ENCODE measurements around the gene PBOV1.

PBOV1 gene

GRCh38 chr6:138238368-138238767, 20.1 kb upstream of the PBOV1 start:
- peak overlapping the region; percentile 100 for H3K27ac ChIP-seq
- TF ChIP-seq ZFX (IDR thresholded peaks at IDR 0.05; ENCODE audit: borderline replicate concordance), result no peak
- TF ChIP-seq, protein P1, sequence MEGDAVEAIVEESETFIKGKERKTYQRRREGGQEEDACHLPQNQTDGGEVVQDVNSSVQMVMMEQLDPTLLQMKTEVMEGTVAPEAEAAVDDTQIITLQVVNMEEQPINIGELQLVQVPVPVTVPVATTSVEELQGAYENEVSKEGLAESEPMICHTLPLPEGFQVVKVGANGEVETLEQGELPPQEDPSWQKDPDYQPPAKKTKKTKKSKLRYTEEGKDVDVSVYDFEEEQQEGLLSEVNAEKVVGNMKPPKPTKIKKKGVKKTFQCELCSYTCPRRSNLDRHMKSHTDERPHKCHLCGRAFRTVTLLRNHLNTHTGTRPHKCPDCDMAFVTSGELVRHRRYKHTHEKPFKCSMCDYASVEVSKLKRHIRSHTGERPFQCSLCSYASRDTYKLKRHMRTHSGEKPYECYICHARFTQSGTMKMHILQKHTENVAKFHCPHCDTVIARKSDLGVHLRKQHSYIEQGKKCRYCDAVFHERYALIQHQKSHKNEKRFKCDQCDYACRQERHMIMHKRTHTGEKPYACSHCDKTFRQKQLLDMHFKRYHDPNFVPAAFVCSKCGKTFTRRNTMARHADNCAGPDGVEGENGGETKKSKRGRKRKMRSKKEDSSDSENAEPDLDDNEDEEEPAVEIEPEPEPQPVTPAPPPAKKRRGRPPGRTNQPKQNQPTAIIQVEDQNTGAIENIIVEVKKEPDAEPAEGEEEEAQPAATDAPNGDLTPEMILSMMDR (IDR thresholded peaks at IDR 0.05), result no peak

- H3K27ac ChIP-seq, result peak overlapping the region; percentile 100
- TF ChIP-seq, protein P1 (IDR thresholded peaks at IDR 0.05), result no peak
- no peak for TF ChIP-seq ZFX (IDR thresholded peaks at IDR 0.05; ENCODE audit: borderline replicate concordance)
These were observed 19.2 kb upstream of the PBOV1 start for GRCh38 chr6:138237463-138237862.

- no peak for TF ChIP-seq ZFX (IDR thresholded peaks at IDR 0.05; ENCODE audit: borderline replicate concordance)
- TF ChIP-seq, protein P1 (IDR thresholded peaks at IDR 0.05), result no peak
- peak overlapping the region; percentile 100 for H3K27ac ChIP-seq
These were observed 17.4 kb upstream of the PBOV1 start for GRCh38 chr6:138235693-138236092.

- TF ChIP-seq, protein P1 (IDR thresholded peaks at IDR 0.05), result no peak
- TF ChIP-seq ZFX (IDR thresholded peaks at IDR 0.05; ENCODE audit: borderline replicate concordance), result no peak
- H3K27ac ChIP-seq, result peak overlapping the region; percentile 100
These were observed 16.9 kb upstream of the PBOV1 start for GRCh38 chr6:138235205-138235604.

DNA sequence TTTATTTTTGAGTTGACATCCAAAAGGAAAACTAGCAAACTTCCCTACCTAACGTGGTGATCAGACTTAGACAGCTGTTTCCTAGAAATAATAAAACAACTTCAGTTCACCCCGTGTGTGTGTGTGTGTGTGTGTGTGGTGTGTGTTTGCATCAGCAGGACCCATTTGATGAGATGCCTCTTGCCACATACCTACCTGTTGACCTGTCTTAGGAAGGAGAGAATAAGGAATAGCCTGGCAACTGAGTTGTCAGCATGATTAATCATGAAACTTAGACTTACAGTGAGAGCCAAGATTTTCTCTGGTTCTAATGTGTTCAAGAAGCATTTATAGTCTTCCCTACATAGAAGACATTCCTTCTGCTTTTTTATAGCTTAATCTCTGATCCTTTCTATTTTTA, 16.1 kb upstream of the PBOV1 start:
- H3K27ac ChIP-seq, result peak overlapping the region; percentile 100
- TF ChIP-seq, protein P1 (IDR thresholded peaks at IDR 0.05), result no peak
- TF ChIP-seq ZFX (IDR thresholded peaks at IDR 0.05; ENCODE audit: borderline replicate concordance), result no peak

DNA sequence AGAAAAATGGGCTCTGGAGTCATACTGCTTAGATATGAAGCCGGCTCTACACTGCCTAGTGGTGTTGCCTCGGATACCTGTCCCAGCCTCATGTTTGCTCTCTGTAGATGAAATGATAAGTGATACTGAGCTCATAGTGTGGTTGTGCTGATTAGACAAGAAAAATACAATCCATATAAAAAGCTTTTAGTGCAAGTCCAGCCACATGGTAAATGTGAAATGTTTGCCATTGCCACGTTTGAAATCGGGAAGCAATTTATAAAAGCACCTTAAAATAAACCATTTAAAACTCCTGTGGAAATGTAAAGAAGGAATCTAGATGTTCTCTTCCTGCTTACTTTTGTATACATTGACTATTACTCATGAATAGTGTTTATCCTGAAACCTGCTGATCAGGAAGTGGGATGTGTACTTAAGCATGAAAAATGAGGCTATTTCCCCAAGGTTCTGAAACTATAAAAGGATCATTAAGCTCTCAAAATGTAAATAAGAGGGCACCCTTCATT, 13.1 kb upstream of the PBOV1 start:
- H3K27ac ChIP-seq, result peak overlapping the region; percentile 100
- TF ChIP-seq ZFX (IDR thresholded peaks at IDR 0.05; ENCODE audit: borderline replicate concordance), result no peak
- TF ChIP-seq, protein P1 (IDR thresholded peaks at IDR 0.05), result no peak

DNA sequence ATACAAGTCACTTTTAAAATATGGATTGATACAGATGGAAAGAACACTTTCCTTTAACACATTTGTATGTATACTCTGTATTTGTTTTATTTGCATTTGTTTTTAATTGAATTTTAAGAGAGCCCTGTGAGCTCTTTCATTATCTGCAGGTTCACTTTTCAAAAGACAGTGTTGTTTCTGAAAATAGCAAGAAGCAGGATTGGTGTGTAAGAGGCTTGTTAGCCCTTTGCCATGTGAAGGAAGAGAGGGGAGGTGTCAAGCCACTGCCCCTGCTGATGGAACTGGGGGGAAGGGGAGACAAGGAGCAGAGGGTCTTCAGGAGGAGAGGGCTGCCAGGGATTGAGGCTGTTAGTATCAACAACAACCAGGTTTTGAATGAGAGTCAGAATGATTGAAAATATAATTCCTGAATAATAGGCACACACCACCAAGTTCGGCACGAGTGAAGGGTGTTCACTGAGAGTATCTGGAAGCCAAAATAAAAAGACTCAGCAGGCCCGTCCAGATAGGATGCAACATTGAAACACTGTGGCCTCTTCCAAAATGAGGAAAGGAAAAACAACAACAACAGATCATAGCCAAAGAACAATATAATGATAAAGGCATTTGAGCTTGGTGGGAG, 12.6 kb upstream of the PBOV1 start:
- H3K27ac ChIP-seq, result peak overlapping the region; percentile 100
- no peak for TF ChIP-seq ZFX (IDR thresholded peaks at IDR 0.05; ENCODE audit: borderline replicate concordance)
- TF ChIP-seq, protein P1 (IDR thresholded peaks at IDR 0.05), result no peak
